ENCODE results near the gene MDM2.

DNA sequence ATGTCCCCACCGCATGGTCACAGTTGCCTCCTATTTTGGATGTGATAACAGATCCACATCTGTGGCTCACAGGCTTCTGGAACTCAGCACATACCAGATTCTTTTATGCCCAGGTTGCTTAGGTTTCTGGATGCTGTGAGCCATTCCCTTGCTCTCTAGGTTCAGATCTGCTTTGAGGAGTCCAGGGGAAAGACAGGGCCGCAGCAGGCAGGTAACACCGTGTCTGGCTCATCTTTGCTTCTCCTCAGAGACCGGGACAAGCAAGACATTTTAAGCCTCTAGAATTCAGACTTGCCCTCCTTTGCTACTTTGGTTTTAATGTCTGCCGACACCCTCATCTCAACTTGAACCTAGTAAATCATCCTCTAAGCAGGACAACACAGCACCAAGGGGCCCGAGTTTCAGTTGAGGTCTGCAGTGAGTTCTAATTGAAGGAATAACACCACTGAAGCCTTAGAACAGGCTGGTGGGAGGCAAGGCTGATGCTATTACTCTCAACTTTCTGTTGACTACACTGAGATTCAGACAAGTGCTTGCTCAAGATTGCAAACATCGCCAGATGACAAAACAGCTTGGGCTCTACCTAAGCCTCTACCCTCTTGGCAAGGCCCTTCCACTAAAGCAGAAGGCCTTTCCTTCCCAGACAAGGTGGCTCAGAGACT lies 55.3 kb downstream of the MDM2 start:
- TF ChIP-seq CTCF (IDR thresholded peaks at IDR 0.05) = no peak
- no peak for TF ChIP-seq EP300 (IDR thresholded peaks at IDR 0.05)
- no peak for TF ChIP-seq POLR2A (IDR thresholded peaks at IDR 0.05)

Data from tibial nerve (tissue), 4 donors.